ENCODE measurements around the gene CEP350. TPM values are rescaled to one million over a fixed set of nuclear protein-coding genes. Genes with fewer than 3 reads are reported as not detected.
A peak's percentile ranks its signal among the peaks of the same experiment; 100 is the strongest.

The CEP350 gene
- polyA plus RNA-seq, 3 donors, result 6.7 to 19.8 (median 9.0) TPM

GRCh38 chr1:179996099-179996498 lies 41.5 kb downstream of the CEP350 start:
- Histone ChIP-seq H3K27me3 (ENCODE audit: control insufficient read depth in 2 of 2, insufficient read depth in 2 of 2, low read length in 2 of 2) (no peaks in the 10 kb centered on the region), H3K4me2 (replicated peaks; ENCODE audit: extremely low read depth, low read length, poor library complexity, severe bottlenecking) (no peak overlapping the region)

GRCh38 chr1:180000575-180000974 lies 46.0 kb downstream of the CEP350 start:
- intact Hi-C loops (cut with micrococcal nuclease), result no loop called here
- H3K9me3 Mint-ChIP-seq, result no peaks in the 10 kb centered on the region
- Histone ChIP-seq H3K79me2 (ENCODE audit: insufficient read depth, low read length) (peaks cover 31% of the 10 kb centered on the region), H3K9ac (ENCODE audit: insufficient read depth, low read length, poor library complexity, severe bottlenecking) (no peak overlapping the region), H2AFZ (ENCODE audit: insufficient read depth, low read depth, low read length, poor library complexity, severe bottlenecking) (no peak overlapping the region), H3K9me3 (replicated peaks in 1 of 2; ENCODE audit: control insufficient read depth in 1 of 2, insufficient read depth in 1 of 2, low read length in 2 of 2) (no peaks in the 10 kb centered on the region), H3K4me3 (replicated peaks in 1 of 3; ENCODE audit: low read depth in 2 of 3, low read length in 3 of 3) (no peak overlapping the region), H4K20me1 (ENCODE audit: insufficient read depth, low read length) (no peaks in the 10 kb centered on the region), H3K27me3 (ENCODE audit: control insufficient read depth in 2 of 2, insufficient read depth in 2 of 2, low read length in 2 of 2) (no peaks in the 10 kb centered on the region), H3K27ac (ENCODE audit: low read depth in 1 of 2, low read length in 2 of 2) (peak overlapping the region in 1 of 2 donors; percentile 57), H3K4me1 (ENCODE audit: control insufficient read depth in 1 of 2, insufficient read depth in 2 of 2, low read length in 2 of 2) (peaks cover 6 to 15% of the 10 kb centered on the region in 2 donors), H3K4me2 (replicated peaks; ENCODE audit: extremely low read depth, low read length, poor library complexity, severe bottlenecking) (no peak overlapping the region), H3K36me3 (replicated peaks in 1 of 2; ENCODE audit: control insufficient read depth in 1 of 2, insufficient read depth in 2 of 2, low read length in 2 of 2) (peaks cover 45 to 62% of the 10 kb centered on the region in 2 donors)
- WGBS (ENCODE audit: insufficient coverage), result no CpG with 5 or more reads among the region's 2 CpGs
- TF ChIP-seq, protein P1, sequence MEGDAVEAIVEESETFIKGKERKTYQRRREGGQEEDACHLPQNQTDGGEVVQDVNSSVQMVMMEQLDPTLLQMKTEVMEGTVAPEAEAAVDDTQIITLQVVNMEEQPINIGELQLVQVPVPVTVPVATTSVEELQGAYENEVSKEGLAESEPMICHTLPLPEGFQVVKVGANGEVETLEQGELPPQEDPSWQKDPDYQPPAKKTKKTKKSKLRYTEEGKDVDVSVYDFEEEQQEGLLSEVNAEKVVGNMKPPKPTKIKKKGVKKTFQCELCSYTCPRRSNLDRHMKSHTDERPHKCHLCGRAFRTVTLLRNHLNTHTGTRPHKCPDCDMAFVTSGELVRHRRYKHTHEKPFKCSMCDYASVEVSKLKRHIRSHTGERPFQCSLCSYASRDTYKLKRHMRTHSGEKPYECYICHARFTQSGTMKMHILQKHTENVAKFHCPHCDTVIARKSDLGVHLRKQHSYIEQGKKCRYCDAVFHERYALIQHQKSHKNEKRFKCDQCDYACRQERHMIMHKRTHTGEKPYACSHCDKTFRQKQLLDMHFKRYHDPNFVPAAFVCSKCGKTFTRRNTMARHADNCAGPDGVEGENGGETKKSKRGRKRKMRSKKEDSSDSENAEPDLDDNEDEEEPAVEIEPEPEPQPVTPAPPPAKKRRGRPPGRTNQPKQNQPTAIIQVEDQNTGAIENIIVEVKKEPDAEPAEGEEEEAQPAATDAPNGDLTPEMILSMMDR (IDR thresholded peaks at IDR 0.05), result no peak
- peaks cover 21 to 38% of the 10 kb centered on the region in 2 donors for H3K36me3 Mint-ChIP-seq
- peaks cover 11% of the 10 kb centered on the region for H3K4me1 Mint-ChIP-seq
- H3K27ac Mint-ChIP-seq, result peak overlapping the region in 5 of 7 donors; percentile 8 to 81 (median 53)
- DNase-seq, result peak in 2 of 3 donors; percentile 14 to 17
- H3K27me3 Mint-ChIP-seq (ENCODE audit: low read depth in 3 of 3), result no peaks in the 10 kb centered on the region
- no peak overlapping the region for H3K4me3 Mint-ChIP-seq

More at GRCh38 chr1:179996099-179996498, 41.5 kb downstream of the CEP350 start:
- peaks cover 6 to 15% of the 10 kb centered on the region in 2 donors for H3K4me1 ChIP-seq (ENCODE audit: control insufficient read depth in 1 of 2, insufficient read depth in 2 of 2, low read length in 2 of 2)
- H4K20me1 ChIP-seq (ENCODE audit: insufficient read depth, low read length), result peaks cover 3% of the 10 kb centered on the region
- H2AFZ ChIP-seq (ENCODE audit: insufficient read depth, low read depth, low read length, poor library complexity, severe bottlenecking), result no peak overlapping the region
- Mint-ChIP-seq H3K9me3 (peaks cover 0 to 2% (median 0%) of the 10 kb centered on the region in 7 donors), H3K36me3 (peaks cover 41 to 73% of the 10 kb centered on the region in 2 donors), H3K4me1 (peaks cover 11% of the 10 kb centered on the region), H3K4me3 (no peak overlapping the region), H3K27me3 (ENCODE audit: low read depth in 3 of 3) (no peaks in the 10 kb centered on the region), H3K27ac (no peak overlapping the region)
- intact Hi-C loops (cut with micrococcal nuclease), result no loop called here
- H3K27ac ChIP-seq (ENCODE audit: low read depth in 1 of 2, low read length in 2 of 2), result no peak overlapping the region
- DNase-seq, result no peak
- no peak overlapping the region for H3K4me3 ChIP-seq (replicated peaks in 1 of 3; ENCODE audit: low read depth in 2 of 3, low read length in 3 of 3)
- TF ChIP-seq, protein P1 (IDR thresholded peaks at IDR 0.05), result no peak
- peaks cover 17% of the 10 kb centered on the region for H3K79me2 ChIP-seq (ENCODE audit: insufficient read depth, low read length)
- no CpG with 5 or more reads among the region's 1 CpG for WGBS (ENCODE audit: insufficient coverage)
- H3K36me3 ChIP-seq (replicated peaks in 1 of 2; ENCODE audit: control insufficient read depth in 1 of 2, insufficient read depth in 2 of 2, low read length in 2 of 2), result peaks cover 42 to 62% of the 10 kb centered on the region in 2 donors
- no peak overlapping the region for H3K9ac ChIP-seq (ENCODE audit: insufficient read depth, low read length, poor library complexity, severe bottlenecking)
- no peaks in the 10 kb centered on the region for H3K9me3 ChIP-seq (replicated peaks in 1 of 2; ENCODE audit: control insufficient read depth in 1 of 2, insufficient read depth in 1 of 2, low read length in 2 of 2)

Measured in CD14-positive monocyte (primary cell).